NCI-H128 (cell line): ENCODE data around the gene CASR.

Source experiments
- DNase-seq: peaks from one replicate; lab custom pipeline; 2025; ENCODE audit not compliant: unreplicated experiment; lab: John Stamatoyannopoulos, UW

CASR gene

GRCh38 chr3:122213650-122214049 is 30.2 kb downstream of the CASR start:
- DNase-seq, result no peak

GRCh38 chr3:122214711-122215110 is 31.2 kb downstream of the CASR start:
- no peak for DNase-seq

GRCh38 chr3:122215592-122216298 is 32.3 kb downstream of the CASR start:
- no peak for DNase-seq

- no peak for DNase-seq
These were observed 34.4 kb downstream of the CASR start for GRCh38 chr3:122217901-122218300.

DNA sequence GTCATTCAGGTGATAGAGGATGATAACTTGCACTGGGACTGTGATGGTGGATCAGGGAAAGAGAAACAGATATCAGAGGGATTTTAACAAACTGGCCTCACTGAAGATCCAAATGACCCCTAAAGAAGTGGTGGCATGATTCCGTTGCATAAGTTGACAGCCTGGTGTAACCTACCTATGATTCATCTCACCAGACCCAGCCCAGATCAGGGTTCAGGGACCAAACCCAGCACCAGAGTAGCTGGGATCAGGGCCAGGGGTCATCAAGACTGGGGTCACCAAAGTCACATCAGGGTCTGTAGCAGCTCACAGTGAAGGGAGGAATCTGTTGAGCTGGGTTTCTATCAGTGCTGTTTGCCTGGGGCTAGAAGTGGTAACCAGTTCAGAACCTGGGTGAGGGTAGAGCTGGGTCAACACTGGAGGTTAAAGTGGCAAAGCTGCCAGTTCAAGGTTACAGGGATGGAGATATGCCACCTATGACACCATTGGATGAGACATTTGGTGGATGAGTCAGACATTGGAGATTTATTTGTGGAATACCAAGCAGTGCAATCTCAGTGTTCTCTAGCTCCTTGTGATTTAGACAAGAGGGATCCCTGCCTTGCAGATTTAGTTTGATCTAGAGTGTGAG is 35.9 kb downstream of the CASR start:
- DNase-seq, result no peak

GRCh38 chr3:122227036-122227781 is 43.7 kb downstream of the CASR start:
- DNase-seq, result no peak

GRCh38 chr3:122230174-122230573 is 46.7 kb downstream of the CASR start:
- no peak for DNase-seq

- no peak for DNase-seq
These were observed 48.1 kb downstream of the CASR start for GRCh38 chr3:122231465-122232157.

- no peak for DNase-seq
These were observed 49.0 kb downstream of the CASR start for GRCh38 chr3:122232485-122232884.

DNA sequence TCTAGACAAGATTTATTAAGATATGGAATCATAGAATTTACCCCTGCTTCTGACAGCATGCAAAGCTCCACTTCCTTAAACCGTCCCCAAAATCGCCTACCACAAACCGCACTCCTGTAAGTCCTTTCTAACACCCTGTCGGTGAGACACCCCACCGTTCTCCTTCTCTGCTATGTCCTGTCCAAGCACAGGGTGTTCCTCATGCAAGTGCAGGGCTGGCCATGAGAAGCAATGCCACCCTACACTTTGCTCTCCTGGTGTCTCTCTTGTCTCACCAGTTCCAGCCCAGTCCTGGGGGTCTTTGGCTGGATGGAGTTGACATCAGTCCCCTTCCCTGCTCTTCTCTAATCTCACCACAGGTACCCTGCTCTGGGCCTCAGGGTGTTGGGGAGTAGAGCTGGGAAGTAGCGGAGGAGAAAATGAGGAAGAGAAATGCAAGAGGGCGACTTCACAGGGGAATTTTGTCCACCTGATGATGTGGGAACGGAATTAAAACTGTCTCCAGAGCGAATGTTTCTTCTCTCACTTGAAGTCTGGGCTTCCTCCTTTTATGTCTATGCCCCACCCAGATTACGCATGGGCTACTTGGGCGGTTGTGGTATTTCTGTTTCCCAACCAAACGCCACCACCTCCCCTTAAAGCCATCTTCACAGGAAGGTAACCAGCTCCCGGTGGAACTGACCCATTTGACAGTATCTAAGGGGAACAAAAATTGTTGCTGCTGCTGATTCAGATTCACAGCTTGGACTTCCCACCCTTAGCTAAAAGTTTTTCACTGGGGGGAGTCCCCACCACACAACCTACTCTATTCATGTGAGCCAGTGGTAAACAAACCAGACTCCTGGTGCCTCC is 49.9 kb downstream of the CASR start:
- DNase-seq, result no peak

DNA sequence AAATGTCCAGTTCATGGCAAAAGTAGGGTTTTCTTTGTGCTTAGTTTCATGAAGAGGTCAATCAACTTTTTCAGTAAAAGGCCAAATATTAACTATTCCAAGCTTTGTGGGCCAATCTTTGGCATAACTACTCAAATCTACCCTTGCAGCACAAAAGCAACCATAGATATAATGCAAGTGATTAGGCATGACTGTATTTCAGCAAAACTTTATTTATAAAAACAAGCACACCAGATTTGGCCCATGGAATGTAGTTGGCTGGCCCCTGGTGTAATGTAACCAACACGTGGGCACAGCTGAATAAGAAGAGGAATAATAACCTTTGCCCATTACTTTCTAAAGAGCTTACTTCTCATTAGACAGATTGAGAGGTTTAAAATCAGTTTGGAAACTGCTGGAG is 50.6 kb downstream of the CASR start:
- DNase-seq, result no peak

DNA sequence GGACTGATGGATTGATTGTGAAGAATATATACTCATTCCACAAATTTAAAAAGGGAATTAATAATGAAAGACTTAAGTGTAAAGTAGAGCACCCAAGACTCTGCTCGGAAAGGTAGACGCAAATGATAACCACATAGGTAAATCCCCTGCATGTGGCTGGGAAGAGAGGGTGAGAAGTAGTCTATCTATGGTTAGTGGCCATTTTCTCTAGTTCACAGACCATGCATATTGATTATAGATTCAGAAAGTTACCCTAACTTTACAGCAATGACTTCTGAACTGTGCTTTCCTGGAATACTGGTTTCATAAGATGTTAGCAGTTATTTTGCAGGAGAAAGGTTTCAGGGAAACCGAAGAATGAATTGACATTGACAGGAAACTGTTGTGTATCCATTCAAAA is 51.7 kb downstream of the CASR start:
- no peak for DNase-seq

- no peak for DNase-seq
These were observed 55.6 kb downstream of the CASR start for GRCh38 chr3:122239112-122239511.

DNA sequence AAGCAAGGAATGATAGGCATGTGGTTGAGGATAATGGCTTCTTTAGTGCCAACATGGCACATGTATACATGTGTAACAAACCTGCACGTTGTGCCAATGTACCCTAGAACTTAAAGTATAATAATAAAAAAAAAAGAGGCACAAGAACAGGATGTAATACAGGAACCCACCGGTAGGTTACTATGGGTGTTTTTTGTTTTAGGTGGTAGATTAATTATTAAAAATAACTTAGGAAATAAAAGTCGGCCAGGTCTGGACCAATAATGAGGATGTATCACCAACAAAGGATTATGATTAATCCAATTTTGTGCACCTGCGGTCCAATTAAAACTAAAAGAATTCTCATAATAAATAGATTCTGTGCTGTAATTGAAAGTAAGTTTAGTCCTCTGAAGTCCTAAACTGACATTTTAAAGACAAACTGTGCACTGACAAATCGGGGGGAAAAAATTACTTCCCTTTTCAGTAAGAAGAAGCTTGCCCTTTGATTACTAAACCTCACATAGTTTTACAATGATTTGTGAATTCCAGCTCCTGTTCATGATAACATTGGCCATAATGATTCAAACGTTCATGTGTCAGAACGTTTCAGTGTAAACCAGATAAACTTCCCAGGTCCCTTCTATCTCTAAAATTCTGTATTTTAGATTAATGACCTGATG is 62.2 kb downstream of the CASR start:
- DNase-seq, result no peak

DNA sequence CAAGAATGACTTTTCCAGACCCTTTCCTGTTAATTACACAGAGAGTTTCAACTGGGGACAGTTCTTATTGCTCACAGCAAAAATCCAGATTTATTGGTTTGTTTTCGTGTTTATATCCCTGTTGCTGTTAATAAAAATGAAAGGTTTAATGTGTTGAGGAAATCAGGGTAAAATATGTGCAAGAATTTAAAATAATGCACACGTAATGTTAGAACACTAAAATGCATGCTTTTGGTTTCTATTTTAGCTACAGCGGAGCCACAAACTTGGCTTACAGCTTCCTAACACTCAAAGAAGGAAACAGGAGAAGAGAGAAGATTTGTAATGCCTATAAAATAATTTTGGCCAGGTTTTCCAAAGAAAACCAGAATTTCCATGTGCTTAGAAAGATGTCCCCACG is 62.7 kb downstream of the CASR start:
- DNase-seq, result no peak

GRCh38 chr3:122247087-122247824 is 63.8 kb downstream of the CASR start:
- no peak for DNase-seq

DNA sequence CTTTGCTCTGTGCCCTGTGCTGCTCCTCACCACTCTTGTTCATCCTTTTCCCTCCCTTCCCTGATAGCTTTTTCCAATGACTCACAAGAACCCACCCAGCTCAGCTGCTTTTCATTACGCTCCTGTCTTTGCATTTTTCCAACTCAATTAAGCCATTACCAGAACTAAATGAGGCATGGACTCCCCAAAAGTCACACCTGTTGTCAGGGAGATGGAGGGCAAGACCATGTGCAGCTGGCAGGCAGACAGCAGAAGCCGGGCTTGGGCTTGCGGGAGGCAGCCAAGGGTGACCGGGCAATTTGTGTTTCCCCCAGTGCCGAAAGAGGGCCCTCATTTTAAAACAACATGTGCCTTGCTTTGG is 64.3 kb downstream of the CASR start:
- no peak for DNase-seq

DNA sequence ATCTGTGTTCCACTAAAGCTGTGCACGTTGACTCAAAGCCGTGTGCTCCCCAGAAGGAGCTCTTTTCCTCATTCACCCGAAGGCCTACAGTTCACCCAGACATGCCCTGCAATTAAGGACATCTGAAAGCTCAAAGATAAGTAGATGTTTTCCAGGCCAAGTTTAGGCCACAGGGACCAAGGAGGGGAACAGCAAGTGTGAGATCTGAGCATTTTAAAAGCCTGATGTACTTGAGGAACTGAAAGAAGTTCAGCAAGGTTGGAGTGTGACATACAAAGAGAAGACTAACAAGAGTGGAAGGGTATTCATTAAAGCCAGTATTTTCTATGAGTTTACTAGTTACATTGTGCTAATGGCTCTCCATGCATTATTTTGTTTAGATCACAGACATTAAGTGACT is 68.0 kb downstream of the CASR start:
- no peak for DNase-seq

- no peak for DNase-seq
These were observed 70.1 kb downstream of the CASR start for GRCh38 chr3:122253581-122253980.
